Esophagus squamous epithelium (tissue), 4 donors: Measurements from ENCODE around the gene STRA8.

Experiments
- POLR2A ChIP-seq, 4 donors: fragments of 450-650 bp; IDR thresholded peaks; one replicate each; pipeline ENCODE4 v1.6.1; 2017; ENCODE audit warnings: antibody characterized with exemption in 4 of 4, mild to moderate bottlenecking in 4 of 4, moderate library complexity in 3 of 4
- TF ChIP-seq, protein P1 (sequence below), 6 experiments: fragments of 450-650 bp in 4 of 6; fragments of 200-600 bp in 2 of 6; sonication (generic) in 2 of 6; IDR thresholded peaks; one replicate each; pipeline ENCODE4 v1.5.1; 2016 to 2019; ENCODE audit warnings: antibody characterized with exemption in 6 of 6, mild to moderate bottlenecking in 4 of 6, moderate library complexity in 4 of 6

- TF ChIP-seq, protein P1, sequence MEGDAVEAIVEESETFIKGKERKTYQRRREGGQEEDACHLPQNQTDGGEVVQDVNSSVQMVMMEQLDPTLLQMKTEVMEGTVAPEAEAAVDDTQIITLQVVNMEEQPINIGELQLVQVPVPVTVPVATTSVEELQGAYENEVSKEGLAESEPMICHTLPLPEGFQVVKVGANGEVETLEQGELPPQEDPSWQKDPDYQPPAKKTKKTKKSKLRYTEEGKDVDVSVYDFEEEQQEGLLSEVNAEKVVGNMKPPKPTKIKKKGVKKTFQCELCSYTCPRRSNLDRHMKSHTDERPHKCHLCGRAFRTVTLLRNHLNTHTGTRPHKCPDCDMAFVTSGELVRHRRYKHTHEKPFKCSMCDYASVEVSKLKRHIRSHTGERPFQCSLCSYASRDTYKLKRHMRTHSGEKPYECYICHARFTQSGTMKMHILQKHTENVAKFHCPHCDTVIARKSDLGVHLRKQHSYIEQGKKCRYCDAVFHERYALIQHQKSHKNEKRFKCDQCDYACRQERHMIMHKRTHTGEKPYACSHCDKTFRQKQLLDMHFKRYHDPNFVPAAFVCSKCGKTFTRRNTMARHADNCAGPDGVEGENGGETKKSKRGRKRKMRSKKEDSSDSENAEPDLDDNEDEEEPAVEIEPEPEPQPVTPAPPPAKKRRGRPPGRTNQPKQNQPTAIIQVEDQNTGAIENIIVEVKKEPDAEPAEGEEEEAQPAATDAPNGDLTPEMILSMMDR (IDR thresholded peaks at IDR 0.05) = no peak
- no peak for TF ChIP-seq POLR2A (IDR thresholded peaks at IDR 0.05)
Observed at GRCh38 chr7:135257790-135258189, 24.2 kb downstream of the STRA8 start.
